KMS-11 (cell line): ENCODE results near the gene RFTN1.

Experiments
- H2AFZ ChIP-seq: fragments of 200-600 bp; sonication (generic); 2 replicates; pipeline ENCODE4 v1.6.1; 2016; ENCODE audit warnings: antibody characterized with exemption, mixed run types, low read depth
- H3K27ac ChIP-seq: fragments of 200-600 bp; sonication (generic); 2 replicates; pipeline ENCODE4 v1.6.1; 2016; ENCODE audit warnings: mild to moderate bottlenecking, mixed run types
- H3K27me3 ChIP-seq: fragments of 200-600 bp; sonication (generic); 2 replicates; pipeline ENCODE4 v1.6.1; 2017; ENCODE audit warnings: mild to moderate bottlenecking, low read depth, mixed run types, moderate library complexity; ENCODE audit not compliant: insufficient read depth
- H3K36me3 ChIP-seq: fragments of 200-600 bp; sonication (generic); 2 replicates; pipeline ENCODE4 v1.6.1; 2017; ENCODE audit warnings: mild to moderate bottlenecking, mixed run types; ENCODE audit not compliant: insufficient read depth
- H3K4me1 ChIP-seq: fragments of 200-600 bp; sonication (generic); 2 replicates; pipeline ENCODE4 v1.6.1; 2016; ENCODE audit warnings: mild to moderate bottlenecking, low read depth, mixed run types; ENCODE audit not compliant: poor library complexity, severe bottlenecking
- H3K4me2 ChIP-seq: fragments of 200-600 bp; sonication (generic); 2 replicates; pipeline ENCODE4 v1.7.0; 2016; ENCODE audit warnings: mild to moderate bottlenecking, mixed run types
- H3K4me3 ChIP-seq: fragments of 200-600 bp; sonication (generic); IDR thresholded peaks from 2 replicates; pipeline ENCODE4 v1.6.1; 2017; ENCODE audit warnings: low read depth, low read length, mixed read lengths; ENCODE audit not compliant: insufficient read depth
- H3K79me2 ChIP-seq: fragments of 200-600 bp; sonication (generic); 2 replicates; pipeline ENCODE4 v1.6.1; 2016; ENCODE audit warnings: low read depth, mixed run types; ENCODE audit not compliant: insufficient read depth
- H3K9ac ChIP-seq: fragments of 200-600 bp; sonication (generic); 2 replicates; pipeline ENCODE4 v1.6.1; 2016; ENCODE audit warnings: mild to moderate bottlenecking, mixed run types
- H4K20me1 ChIP-seq: fragments of 200-600 bp; sonication (generic); 2 replicates; pipeline ENCODE4 v1.6.1; 2016; ENCODE audit warnings: mild to moderate bottlenecking, mixed run types; ENCODE audit not compliant: insufficient read depth
- CTCF ChIP-seq: fragments of 200-600 bp; sonication (generic); conservative IDR thresholded peaks from 2 replicates; pipeline ENCODE4 v1.6.1; 2017; ENCODE audit warnings: low read depth, mild to moderate bottlenecking, antibody characterized with exemption, low read length, moderate library complexity, mixed read lengths

The RFTN1 gene

GRCh38 chr3:16284633-16285032 is 228.9 kb downstream of the RFTN1 start:
- no peak overlapping the region for H3K4me2 ChIP-seq
- H3K4me3 ChIP-seq: no peak overlapping the region
- no peaks in the 10 kb centered on the region for H3K27me3 ChIP-seq
- no peak overlapping the region for H2AFZ ChIP-seq
- H4K20me1 ChIP-seq: no peaks in the 10 kb centered on the region
- H3K36me3 ChIP-seq: no peaks in the 10 kb centered on the region
- no peak overlapping the region for H3K27ac ChIP-seq
- no peak overlapping the region for H3K9ac ChIP-seq
- TF ChIP-seq CTCF: no peak
- peaks cover 52% of the 10 kb centered on the region for H3K4me1 ChIP-seq
- no peaks in the 10 kb centered on the region; the same call in 1 of the 2 replicates for H3K79me2 ChIP-seq

GRCh38 chr3:16280671-16281070 is 232.8 kb downstream of the RFTN1 start:
- no peak overlapping the region for H3K4me3 ChIP-seq
- no peak overlapping the region for H2AFZ ChIP-seq
- H3K27ac ChIP-seq: no peak overlapping the region
- no peaks in the 10 kb centered on the region for H3K36me3 ChIP-seq
- no peak for TF ChIP-seq CTCF
- H3K27me3 ChIP-seq: no peaks in the 10 kb centered on the region
- no peaks in the 10 kb centered on the region for H4K20me1 ChIP-seq
- peaks cover 14% of the 10 kb centered on the region for H3K4me1 ChIP-seq
- H3K79me2 ChIP-seq: no peaks in the 10 kb centered on the region
- no peak overlapping the region for H3K9ac ChIP-seq
- no peak overlapping the region for H3K4me2 ChIP-seq

- no peak overlapping the region for H3K4me3 ChIP-seq
- no peaks in the 10 kb centered on the region for H4K20me1 ChIP-seq
- no peaks in the 10 kb centered on the region for H3K36me3 ChIP-seq
- no peaks in the 10 kb centered on the region for H3K79me2 ChIP-seq
- H3K27ac ChIP-seq: no peak overlapping the region
- H3K9ac ChIP-seq: no peak overlapping the region
- H3K4me2 ChIP-seq: no peak overlapping the region
- H2AFZ ChIP-seq: no peak overlapping the region
- no peaks in the 10 kb centered on the region for H3K27me3 ChIP-seq
- no peak for TF ChIP-seq CTCF
- no peaks in the 10 kb centered on the region for H3K4me1 ChIP-seq
These were observed 234.3 kb downstream of the RFTN1 start for GRCh38 chr3:16279010-16279801.

GRCh38 chr3:16277471-16277870 is 236.0 kb downstream of the RFTN1 start:
- no peaks in the 10 kb centered on the region for H4K20me1 ChIP-seq
- no peak for TF ChIP-seq CTCF
- H3K79me2 ChIP-seq: no peaks in the 10 kb centered on the region
- H3K4me1 ChIP-seq: no peaks in the 10 kb centered on the region
- H3K4me2 ChIP-seq: no peak overlapping the region
- no peak overlapping the region for H3K4me3 ChIP-seq
- H3K27me3 ChIP-seq: no peaks in the 10 kb centered on the region
- H3K9ac ChIP-seq: no peak overlapping the region
- H3K27ac ChIP-seq: no peak overlapping the region
- H2AFZ ChIP-seq: no peak overlapping the region
- H3K36me3 ChIP-seq: no peaks in the 10 kb centered on the region
